SKM-1 treated with dmso at 0.1 percent for 144 hours (cell line): ENCODE data around the gene ST3GAL3.
A peak's percentile ranks its signal among the peaks of the same experiment; 100 is the strongest.

Source experiments
- DNase-seq: peaks from one replicate; lab custom pipeline; 2025; ENCODE audit not compliant: unreplicated experiment; lab: John Stamatoyannopoulos, UW

ST3GAL3 gene

GRCh38 chr1:43958351-43959255 lies 251.3 kb downstream of the ST3GAL3 start:
- no peak for DNase-seq

- DNase-seq = no peak
These were observed 253.5 kb downstream of the ST3GAL3 start for GRCh38 chr1:43960798-43961197.

- DNase-seq = no peak
These were observed 254.4 kb downstream of the ST3GAL3 start for GRCh38 chr1:43961692-43962091.

- DNase-seq = no peak
These were observed 255.0 kb downstream of the ST3GAL3 start for GRCh38 chr1:43962324-43962723.

GRCh38 chr1:43963006-43963405 lies 255.7 kb downstream of the ST3GAL3 start:
- no peak for DNase-seq

GRCh38 chr1:43963890-43964289 lies 256.6 kb downstream of the ST3GAL3 start:
- DNase-seq = no peak

- no peak for DNase-seq
These were observed 258.0 kb downstream of the ST3GAL3 start for GRCh38 chr1:43965316-43965715.

- DNase-seq = peak; percentile 6
These were observed 261.1 kb downstream of the ST3GAL3 start for GRCh38 chr1:43968348-43968948.

GRCh38 chr1:43969416-43969745 lies 262.0 kb downstream of the ST3GAL3 start:
- no peak for DNase-seq

- DNase-seq = peak; percentile 96
These were observed 262.6 kb downstream of the ST3GAL3 start, which contains the start of gene DPH2 for GRCh38 chr1:43969746-43970466. DPH2 (plus strand) TSS chr1:43970010; CDS start chr1:43970176, 166 bp downstream.

GRCh38 chr1:43970502-43970901 lies 263.2 kb downstream of the ST3GAL3 start:
- DNase-seq = no peak

- DNase-seq = no peak
These were observed 263.6 kb downstream of the ST3GAL3 start for GRCh38 chr1:43970911-43971310.

GRCh38 chr1:43971336-43971980 lies 264.1 kb downstream of the ST3GAL3 start:
- no peak for DNase-seq

- no peak for DNase-seq
These were observed 266.7 kb downstream of the ST3GAL3 start for GRCh38 chr1:43973981-43974442.

- peak; percentile 89 for DNase-seq
These were observed 267.3 kb downstream of the ST3GAL3 start, which contains the start of gene ATP6V0B for GRCh38 chr1:43974443-43975248. ATP6V0B (plus strand) TSS chr1:43974960; CDS start chr1:43975041, 81 bp downstream.

GRCh38 chr1:43975249-43975961 lies 268.1 kb downstream of the ST3GAL3 start:
- DNase-seq = peak; percentile 51

GRCh38 chr1:43976045-43976444 lies 268.7 kb downstream of the ST3GAL3 start:
- no peak for DNase-seq

- DNase-seq = no peak
These were observed 269.6 kb downstream of the ST3GAL3 start for GRCh38 chr1:43976890-43977289.
